GM12878 (cell line): ENCODE data around the gene FGF12. TPM values are rescaled to one million over a fixed set of nuclear protein-coding genes. Genes with fewer than 3 reads are reported as not detected.

Experiments
- ATAC-seq: fragments of 200-7000 bp; cut with Tn5 transposase; 3 replicates; pipeline ENCODE4 v1.9.1; 2020; ENCODE audit warnings: mild to moderate bottlenecking, moderate library complexity
- BruUV-seq: library from RNA; stranded (reverse); fragments of 400-500 nt; replicated peaks from 2 replicates; lab custom pipeline; 2021; lab: Mats Ljungman, UMichigan
- CTCF ChIA-PET: fragments of 300-600 bp; sonication (Branson Sonifier 250); formaldehyde crosslinking; extraction: SDS; loops from one replicate; lab custom pipeline; 2021; ENCODE audit warnings: inconsistent platforms; lab: Yijun Ruan, JAX
- POLR2A ChIA-PET: fragments of 350-600 bp; formaldehyde crosslinking; extraction: SDS; loops from one replicate; lab custom pipeline; 2021; ENCODE audit warnings: inconsistent platforms; lab: Charles Lee
- RAD21 ChIA-PET: fragments of 300-600 bp; sonication (Branson Sonifier 250); formaldehyde crosslinking; loops from one replicate; lab custom pipeline; 2023; ENCODE audit warnings: antibody characterized with exemption; ENCODE audit not compliant: unreplicated experiment; lab: Charles Lee
- SMC1A ChIA-PET: fragments of 300-600 bp; sonication (Branson Sonifier 250); formaldehyde crosslinking; loops from one replicate; lab custom pipeline; 2023; ENCODE audit not compliant: unreplicated experiment, uncharacterized antibody; lab: Charles Lee
- DNase-seq: peaks from one replicate; pipeline ENCODE4 v3.0.0-alpha.2; 2011; ENCODE audit warnings: low read depth, low spot score
- FAIRE-seq: peaks from 3 replicates; lab custom pipeline; 2011; peaks lifted over from hg19 to GRCh38; lab: Jason Lieb, UNC
- H2AFZ ChIP-seq: 2 replicates; pipeline ENCODE4 v1.6.0; 2011; ENCODE audit warnings: low read depth, low read length, control low read depth; ENCODE audit not compliant: control insufficient read depth
- H3K27ac ChIP-seq: 2 replicates; pipeline ENCODE4 v1.5.1; 2011; ENCODE audit warnings: control low read depth; ENCODE audit not compliant: control insufficient read depth, insufficient read depth
- H3K27me3 ChIP-seq, 2 experiments: replicated peaks in 1 of 2; 2 replicates each; pipeline versions ENCODE4 v1.6.0 to v1.6.1; 2011; ENCODE audit warnings: low read length in 1 of 2; ENCODE audit not compliant: control insufficient read depth in 2 of 2, insufficient read depth in 2 of 2
- H3K36me3 ChIP-seq, 2 experiments: 2 replicates each; pipeline ENCODE4 v1.5.1; 2011; ENCODE audit warnings: low read length in 1 of 2; ENCODE audit not compliant: control insufficient read depth in 2 of 2, insufficient read depth in 2 of 2
- H3K4me1 ChIP-seq: 2 replicates; pipeline ENCODE4 v1.6.1; 2011; ENCODE audit warnings: mild to moderate bottlenecking, low read length, moderate library complexity, mixed read lengths; ENCODE audit not compliant: control insufficient read depth, insufficient read depth
- H3K4me2 ChIP-seq: 2 replicates; pipeline ENCODE4 v1.6.0; 2011; ENCODE audit warnings: control low read depth; ENCODE audit not compliant: control insufficient read depth, insufficient read depth
- H3K4me3 ChIP-seq: fragments of 200-600 bp; sonication (generic); 2 replicates; pipeline ENCODE4 v1.5.1; 2016
- H3K79me2 ChIP-seq: 2 replicates; pipeline ENCODE4 v1.6.0; 2011; ENCODE audit warnings: low read length; ENCODE audit not compliant: control insufficient read depth, insufficient read depth
- H3K9ac ChIP-seq: 2 replicates; pipeline ENCODE4 v1.8.0; 2011; ENCODE audit warnings: low read length, control low read depth, mixed read lengths; ENCODE audit not compliant: control insufficient read depth, insufficient read depth
- H3K9me3 ChIP-seq: replicated peaks from 3 replicates; pipeline ENCODE4 v1.5.1; 2011; ENCODE audit warnings: mild to moderate bottlenecking, low read length; ENCODE audit not compliant: control insufficient read depth, insufficient read depth
- H4K20me1 ChIP-seq: 2 replicates; pipeline ENCODE4 v1.6.0; 2011; ENCODE audit not compliant: control insufficient read depth, insufficient read depth
- CEBPB ChIP-seq, 2 experiments: fragments of 150-350 bp in 1 of 2; IDR thresholded peaks; 2 replicates each; pipeline ENCODE4 v1.6.1; 2012 to 2014; ENCODE audit warnings: low read depth in 2 of 2, low read length in 2 of 2, borderline replicate concordance in 1 of 2, inconsistent platforms in 1 of 2
- DPF2 ChIP-seq: fragments of 450-650 bp; IDR thresholded peaks from 2 replicates; pipeline ENCODE4 v1.6.1; 2017; ENCODE audit warnings: mild to moderate bottlenecking
- EP300 ChIP-seq, 2 experiments: fragments of 150-350 bp in 1 of 2; IDR thresholded peaks; 2 replicates each; pipeline ENCODE4 v1.6.1; 2011 to 2012; ENCODE audit warnings: low read depth in 2 of 2, low read length in 2 of 2, borderline replicate concordance in 1 of 2, improper control_type of control experiment in 1 of 2, inconsistent platforms in 1 of 2; ENCODE audit not compliant: control insufficient read depth in 1 of 2
- ESRRA ChIP-seq: IDR thresholded peaks from 2 replicates; pipeline ENCODE4 v1.6.1; 2012; ENCODE audit warnings: mild to moderate bottlenecking, low read length, improper control_type of control experiment
- HCFC1 ChIP-seq: fragments of 150-350 bp; IDR thresholded peaks from 2 replicates; pipeline ENCODE4 v1.6.1; 2014; ENCODE audit warnings: low read length
- HDGF ChIP-seq: fragments of 450-650 bp; IDR thresholded peaks from 2 replicates; pipeline ENCODE4 v1.6.1; 2016; ENCODE audit warnings: antibody characterized with exemption
- NBN ChIP-seq: fragments of 450-650 bp; IDR thresholded peaks from 2 replicates; pipeline ENCODE4 v1.6.1; 2016
- NR2C1 ChIP-seq: fragments of 450-650 bp; IDR thresholded peaks from 2 replicates; pipeline ENCODE4 v1.6.1; 2017; ENCODE audit warnings: antibody characterized with exemption, mild to moderate bottlenecking, moderate library complexity
- POLR2AphosphoS5 ChIP-seq: IDR thresholded peaks from 2 replicates; pipeline ENCODE4 v1.6.1; 2011; ENCODE audit warnings: mild to moderate bottlenecking, low read length, inconsistent platforms
- RELA ChIP-seq: fragments of 450-650 bp; IDR thresholded peaks from 2 replicates; pipeline ENCODE4 v1.8.0; 2014; ENCODE audit warnings: borderline replicate concordance; ENCODE audit not compliant: partially characterized antibody
- SPI1 ChIP-seq: IDR thresholded peaks from 2 replicates; pipeline ENCODE4 v1.6.1; 2011; ENCODE audit warnings: low read depth, mild to moderate bottlenecking, low read length, moderate library complexity, borderline replicate concordance; ENCODE audit not compliant: insufficient read depth
- TBL1XR1 ChIP-seq: IDR thresholded peaks from 2 replicates; pipeline ENCODE4 v1.6.1; 2012; ENCODE audit warnings: low read depth, low read length, improper control_type of control experiment
- ZSCAN29 ChIP-seq: fragments of 450-650 bp; IDR thresholded peaks from 2 replicates; pipeline ENCODE4 v1.6.1; 2017; ENCODE audit warnings: mild to moderate bottlenecking, moderate library complexity
- WGBS: methylation state at CpG from one replicate; pipeline ENCODE4 v1.1.6; 2016; ENCODE audit warnings: low lambda C conversion rate; ENCODE audit not compliant: insufficient replicate concordance, insufficient coverage; ENCODE audit errors: missing lambda C conversion rate; 5-methylcytosine and 5-hydroxymethylcytosine counted together
- in situ Hi-C: fragments of 300-500 bp; cut with MboI; formaldehyde crosslinking; loops from 9 replicates; pipeline ENCODE4 v1.14.3; 2018; ENCODE audit warnings: mixed read lengths
- intact Hi-C: fragments of 100-400 bp; cut with micrococcal nuclease; formaldehyde crosslinking; loops from one replicate; pipeline ENCODE4 v1.14.2; 2022; ENCODE audit not compliant: unreplicated experiment
- polyA plus RNA-seq, 11 experiments: library from polyadenylated mRNA; depleted of rRNA in 4 of 11; unstranded in 6 of 11; stranded (reverse) in 5 of 11; fragments of >200 nt; fragmentation: Nextera tagmentation in 4 of 11; fragmentation: Illumina TruSeq in 1 of 11; extraction: Ambion mirVana in 4 of 11; extraction: Trizol in 1 of 11; gene quantifications; 1 replicate in 1 of 11; 2 replicates in 10 of 11; pipeline versions ENCODE4 v1.2.1 to v1.2.3, GENCODE V29; 2011 to 2016; ENCODE audit warnings: inconsistent platforms in 2 of 11, missing spikeins in 2 of 11, low read depth in 1 of 11
- total RNA-seq, 4 experiments: library from RNA; depleted of rRNA in 3 of 4; stranded (reverse); fragments of >200 nt in 3 of 4; fragmentation: Illumina TruSeq in 1 of 4; extraction: Trizol in 1 of 4; gene quantifications; 2 replicates each; pipeline versions ENCODE4 v1.2.1 to v1.2.3, GENCODE V29; 2013 to 2021
- TF ChIP-seq, protein P1 (sequence below): IDR thresholded peaks from 2 replicates; pipeline ENCODE4 v1.6.1; 2011; ENCODE audit warnings: low read depth, mild to moderate bottlenecking, low read length, moderate library complexity, borderline replicate concordance; ENCODE audit errors: extremely low read depth

FGF12 gene
- total and polyA plus RNA-seq, 10 of the 15 experiments (the other 5 are each of a cell fraction or from before 2014, with no cell fraction given) = 0.03 to 0.43 (median 0.13) TPM; not detected in 7

DNA sequence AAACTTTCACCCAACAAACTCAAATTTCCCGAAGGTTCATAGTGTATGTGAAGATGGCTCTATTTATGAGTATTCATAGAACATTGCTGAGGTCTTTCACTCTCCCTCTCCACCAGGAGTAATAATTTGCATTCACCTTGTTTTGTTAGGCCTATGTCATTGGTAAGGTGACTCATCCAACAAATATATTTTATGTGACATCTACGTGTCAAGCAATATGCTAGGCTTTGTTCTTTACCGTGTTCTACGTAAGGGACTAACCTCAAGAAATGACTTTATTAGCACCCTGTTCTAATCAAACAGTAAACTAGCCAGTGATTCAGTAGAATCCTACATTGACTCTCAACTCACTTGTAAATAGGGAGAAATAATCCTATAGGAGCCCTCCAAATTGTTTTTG, 334.4 kb downstream of the FGF12 start:
- no peaks in the 10 kb centered on the region for H3K4me1 ChIP-seq
- 34% methylated on average over 4 of the region's 4 CpGs for WGBS
- DNase-seq (no peak), FAIRE-seq (no peak), ATAC-seq (no peak)
- no TSS peak for BruUV-seq
- no peaks in the 10 kb centered on the region for H3K9me3 ChIP-seq
- no peak overlapping the region for H3K9ac ChIP-seq
- intact Hi-C loops = no loop called here
- TF ChIP-seq POLR2AphosphoS5 (no peak), RELA (no peak), HCFC1 (no peak), TBL1XR1 (no peak)
- ChIA-PET SMC1A (no interaction called here), CTCF (no interaction called here), POLR2A (no interaction called here), RAD21 (no interaction called here)
- no peak overlapping the region for H3K27ac ChIP-seq
- H3K79me2 ChIP-seq = no peaks in the 10 kb centered on the region
- in situ Hi-C loops = no loop called here
- H3K4me3 ChIP-seq = no peak overlapping the region
- no peaks in the 10 kb centered on the region for H4K20me1 ChIP-seq
- no peaks in the 10 kb centered on the region for H3K36me3 ChIP-seq
- no peak overlapping the region for H3K4me2 ChIP-seq
- H3K27me3 ChIP-seq = no peaks in the 10 kb centered on the region; a peak in 1 of 4 replicates
- H2AFZ ChIP-seq = no peak overlapping the region

DNA sequence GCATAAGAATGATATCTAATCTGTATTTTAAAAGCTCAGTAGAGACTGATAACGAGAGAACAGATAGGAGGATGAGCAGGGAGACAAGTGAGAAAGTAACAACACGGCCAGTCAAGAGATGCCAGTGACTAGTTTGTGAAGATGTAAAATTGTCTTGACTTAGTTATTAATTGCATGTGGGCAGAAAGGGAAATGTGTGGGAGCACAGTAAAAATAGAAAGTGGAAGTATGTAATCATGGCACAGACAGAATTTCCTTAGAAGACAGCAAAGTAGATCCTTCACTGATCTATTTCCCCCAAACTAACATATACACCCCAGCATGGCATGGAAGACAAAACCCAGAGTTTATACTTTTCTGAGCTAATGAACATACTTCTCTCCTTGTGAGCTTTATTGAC, 344.5 kb downstream of the FGF12 start:
- no peak overlapping the region for H3K4me3 ChIP-seq
- no peak for TF ChIP-seq NBN
- TF ChIP-seq SPI1 = no peak
- no peak for TF ChIP-seq CEBPB (IDR thresholded peaks at IDR 0.05; ENCODE audit: borderline replicate concordance in 1 of 2, low read depth in 2 of 2, low read length in 2 of 2)
- TF ChIP-seq, protein P1, sequence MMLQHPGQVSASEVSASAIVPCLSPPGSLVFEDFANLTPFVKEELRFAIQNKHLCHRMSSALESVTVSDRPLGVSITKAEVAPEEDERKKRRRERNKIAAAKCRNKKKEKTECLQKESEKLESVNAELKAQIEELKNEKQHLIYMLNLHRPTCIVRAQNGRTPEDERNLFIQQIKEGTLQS = no peak
- no peak for TF ChIP-seq HDGF
- TF ChIP-seq DPF2 = no peak
- TF ChIP-seq ZSCAN29 = no peak
- no peak for TF ChIP-seq ESRRA
- TF ChIP-seq NR2C1 = no peak
- TF ChIP-seq EP300 (IDR thresholded peaks at IDR 0.05; ENCODE audit: borderline replicate concordance in 1 of 2, control insufficient read depth in 1 of 2, low read depth in 2 of 2, low read length in 2 of 2) = no peak
- BruUV-seq = no TSS peak
- ChIA-PET CTCF (interaction anchor here (0.6 to 1.2 kb wide), 2 partner anchors 61 to 873 kb away, joined by 3 to 5 read pairs; no protein-coding TSS in a partner anchor), SMC1A (interaction anchor here (0.6 kb wide), 1 partner anchor 44 kb away, joined by 3 read pairs; no protein-coding TSS in a partner anchor), POLR2A (no interaction called here), RAD21 (no interaction called here)
- no peak overlapping the region for H3K9ac ChIP-seq
- no peaks in the 10 kb centered on the region; a peak in 1 of 4 replicates for H3K27me3 ChIP-seq
- no peaks in the 10 kb centered on the region for H3K4me1 ChIP-seq
- H3K9me3 ChIP-seq = no peaks in the 10 kb centered on the region
- H3K79me2 ChIP-seq = no peaks in the 10 kb centered on the region
- H3K4me2 ChIP-seq = no peak overlapping the region
- no peaks in the 10 kb centered on the region for H3K36me3 ChIP-seq
- 0% methylated on average over 2 of the region's 2 CpGs for WGBS
- DNase-seq (no peak), FAIRE-seq (no peak), ATAC-seq (no peak)
- no peaks in the 10 kb centered on the region for H4K20me1 ChIP-seq
- no peak overlapping the region for H2AFZ ChIP-seq
- no peak overlapping the region for H3K27ac ChIP-seq
- intact Hi-C loops (no loop called here), in situ Hi-C loops (no loop called here)
